HUES48 (cell line): Measurements from ENCODE around the gene NAP1L1.

Source experiments
- H3K27ac ChIP-seq: one replicate; pipeline ENCODE4 v1.7.0; 2013; ENCODE audit warnings: low read depth, low read length, inconsistent platforms
- H3K27me3 ChIP-seq: 2 replicates; pipeline ENCODE4 v1.6.1; 2013; ENCODE audit warnings: mild to moderate bottlenecking, low read length; ENCODE audit not compliant: control insufficient read depth, insufficient read depth
- H3K36me3 ChIP-seq: 2 replicates; pipeline ENCODE4 v1.6.1; 2013; ENCODE audit warnings: low read length; ENCODE audit not compliant: control insufficient read depth, insufficient read depth
- H3K4me1 ChIP-seq: 2 replicates; pipeline ENCODE4 v1.6.1; 2013; ENCODE audit warnings: mild to moderate bottlenecking, low read length; ENCODE audit not compliant: control insufficient read depth, insufficient read depth
- H3K4me3 ChIP-seq: 2 replicates; pipeline ENCODE4 v1.5.1; 2013; ENCODE audit warnings: mild to moderate bottlenecking, low read depth, low read length
- H3K9ac ChIP-seq: 2 replicates; pipeline ENCODE4 v1.6.1; 2013; ENCODE audit warnings: mild to moderate bottlenecking, low read depth, low read length, moderate library complexity
- H3K9me3 ChIP-seq: 2 replicates; pipeline ENCODE4 v1.6.1; 2013; ENCODE audit warnings: low read length; ENCODE audit not compliant: control insufficient read depth, insufficient read depth

Gene NAP1L1

GRCh38 chr12:76060111-76060510 lies 24.4 kb downstream of the NAP1L1 start:
- H3K4me3 ChIP-seq = no peak overlapping the region
- peaks cover 18% of the 10 kb centered on the region for H3K4me1 ChIP-seq
- H3K9me3 ChIP-seq = no peaks in the 10 kb centered on the region
- H3K27ac ChIP-seq = peak overlapping the region; percentile 14
- no peak overlapping the region for H3K9ac ChIP-seq
- no peaks in the 10 kb centered on the region for H3K27me3 ChIP-seq
- peaks cover 99% of the 10 kb centered on the region for H3K36me3 ChIP-seq

DNA sequence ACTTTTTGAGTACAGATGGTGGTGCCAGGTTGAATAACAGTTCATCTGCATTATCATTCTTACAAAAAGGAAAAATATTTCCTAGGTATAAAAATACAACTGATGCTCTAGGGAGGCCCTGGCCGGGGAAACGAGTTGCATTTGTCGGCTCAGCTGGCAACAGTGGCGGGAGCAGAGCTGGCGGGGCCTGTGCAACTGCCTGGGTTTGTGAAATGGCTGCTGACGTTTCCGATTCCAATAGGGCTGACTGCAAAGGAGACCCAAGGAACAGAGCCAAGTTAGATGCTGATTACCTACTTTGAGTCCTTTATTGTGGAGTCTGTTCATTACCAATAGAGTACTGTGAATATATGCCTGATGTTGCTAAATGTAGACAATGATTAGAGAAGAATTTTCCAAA lies 27.2 kb downstream of the NAP1L1 start:
- no peak overlapping the region for H3K4me3 ChIP-seq
- no peaks in the 10 kb centered on the region for H3K9me3 ChIP-seq
- H3K27ac ChIP-seq = peak overlapping the region; percentile 8
- no peaks in the 10 kb centered on the region for H3K27me3 ChIP-seq
- no peak overlapping the region for H3K9ac ChIP-seq
- H3K36me3 ChIP-seq = peaks cover 100% of the 10 kb centered on the region
- peaks cover 27% of the 10 kb centered on the region for H3K4me1 ChIP-seq

DNA sequence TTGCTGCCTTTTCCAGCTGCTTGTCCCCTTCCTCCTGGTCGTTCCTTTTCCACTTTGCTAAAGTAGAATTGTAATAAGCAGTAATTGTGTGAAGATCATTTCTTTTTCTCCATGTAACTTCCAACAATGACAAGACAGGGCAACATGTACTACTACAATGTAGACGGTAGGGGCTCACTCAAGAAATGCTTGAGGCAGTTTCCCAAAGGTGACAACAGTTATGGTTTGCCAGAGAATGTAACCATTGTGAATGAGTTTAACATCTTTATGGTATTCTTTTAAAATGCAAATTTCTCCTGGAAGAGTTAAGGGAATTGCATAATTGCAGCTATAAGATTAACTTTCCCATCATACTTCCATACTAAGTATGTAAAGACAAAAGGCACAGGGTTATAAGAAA lies 29.1 kb downstream of the NAP1L1 start:
- H3K4me3 ChIP-seq = peak overlapping the region; percentile 33; the same call in 1 of the 2 replicates
- H3K27me3 ChIP-seq = no peaks in the 10 kb centered on the region
- H3K36me3 ChIP-seq = peaks cover 100% of the 10 kb centered on the region
- H3K27ac ChIP-seq = peak overlapping the region; percentile 77
- H3K9ac ChIP-seq = no peak overlapping the region
- H3K9me3 ChIP-seq = no peaks in the 10 kb centered on the region
- peaks cover 27% of the 10 kb centered on the region for H3K4me1 ChIP-seq

DNA sequence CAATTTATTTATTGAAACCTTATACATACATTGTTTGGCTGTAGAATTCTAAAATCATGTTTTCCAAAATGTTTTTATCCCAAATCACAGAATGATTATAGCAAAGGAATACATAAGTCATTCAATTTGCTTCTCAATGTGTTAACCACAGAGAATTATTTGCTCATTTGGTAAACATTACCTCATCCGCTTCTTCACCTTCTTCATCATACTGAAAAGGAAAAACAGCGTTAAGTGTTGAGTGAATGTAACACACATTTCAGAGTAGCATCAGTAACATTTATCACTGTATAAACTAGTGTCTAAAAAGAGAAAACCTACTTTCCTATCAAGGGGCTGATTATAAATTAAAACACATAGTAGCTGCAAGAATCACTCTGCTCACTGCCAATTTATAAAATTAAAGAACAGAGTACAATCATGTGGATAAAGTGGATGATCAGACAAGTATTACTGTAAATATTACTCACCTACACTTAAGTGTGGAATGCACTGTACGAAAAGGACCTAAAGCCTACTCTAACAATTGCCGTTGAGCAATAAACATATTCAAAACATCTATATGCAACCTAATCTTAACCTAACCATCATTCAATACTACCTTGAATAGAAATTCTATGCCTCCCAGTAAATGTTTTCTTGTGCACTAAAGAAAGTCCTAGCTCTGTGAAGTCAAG lies 34.8 kb downstream of the NAP1L1 start:
- H3K9ac ChIP-seq = no peak overlapping the region
- no peaks in the 10 kb centered on the region for H3K9me3 ChIP-seq
- peaks cover 5% of the 10 kb centered on the region; the same call in 1 of the 2 replicates for H3K4me1 ChIP-seq
- H3K27ac ChIP-seq = no peak overlapping the region
- no peaks in the 10 kb centered on the region for H3K27me3 ChIP-seq
- peaks cover 100% of the 10 kb centered on the region for H3K36me3 ChIP-seq
- H3K4me3 ChIP-seq = no peak overlapping the region

GRCh38 chr12:76047742-76048141 lies 36.7 kb downstream of the NAP1L1 start:
- Histone ChIP-seq H3K27me3 (no peaks in the 10 kb centered on the region), H3K36me3 (peaks cover 93% of the 10 kb centered on the region), H3K27ac (no peak overlapping the region), H3K4me3 (no peak overlapping the region), H3K9me3 (no peaks in the 10 kb centered on the region), H3K4me1 (no peaks in the 10 kb centered on the region), H3K9ac (no peak overlapping the region)

DNA sequence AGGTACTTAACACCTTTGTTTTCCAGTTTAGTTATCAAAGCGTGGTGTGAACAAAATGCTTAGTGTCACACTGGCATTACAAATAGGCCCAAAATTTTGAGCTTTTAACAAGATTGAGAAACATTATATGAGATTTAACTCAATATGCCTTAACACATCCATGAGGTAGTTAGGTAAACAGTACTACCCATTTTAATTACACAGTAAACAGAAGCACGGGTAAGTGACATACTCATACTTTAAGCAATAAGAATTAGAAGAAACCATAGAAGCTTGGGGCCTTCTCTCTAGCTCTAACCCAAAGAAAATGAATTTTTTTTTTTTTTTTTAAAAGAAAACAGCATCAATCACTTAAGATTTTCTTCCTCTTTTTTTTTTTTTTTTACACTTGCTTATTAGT lies 37.4 kb downstream of the NAP1L1 start:
- H3K27me3 ChIP-seq = no peaks in the 10 kb centered on the region
- H3K4me1 ChIP-seq = no peaks in the 10 kb centered on the region
- H3K9ac ChIP-seq = no peak overlapping the region
- H3K36me3 ChIP-seq = peaks cover 86% of the 10 kb centered on the region
- H3K27ac ChIP-seq = no peak overlapping the region
- H3K9me3 ChIP-seq = no peaks in the 10 kb centered on the region
- no peak overlapping the region for H3K4me3 ChIP-seq

- Histone ChIP-seq H3K4me3 (no peak overlapping the region), H3K27ac (no peak overlapping the region), H3K9ac (no peak overlapping the region), H3K27me3 (no peaks in the 10 kb centered on the region), H3K4me1 (peaks cover 12% of the 10 kb centered on the region; the same call in 1 of the 2 replicates), H3K36me3 (peaks cover 49% of the 10 kb centered on the region), H3K9me3 (no peaks in the 10 kb centered on the region)
These were observed 41.1 kb downstream of the NAP1L1 start for GRCh38 chr12:76043377-76043776.

GRCh38 chr12:76042147-76042546 lies 42.3 kb downstream of the NAP1L1 start:
- H3K9ac ChIP-seq = no peak overlapping the region
- H3K27ac ChIP-seq = no peak overlapping the region
- H3K36me3 ChIP-seq = peaks cover 37% of the 10 kb centered on the region
- peaks cover 24% of the 10 kb centered on the region for H3K4me1 ChIP-seq
- no peak overlapping the region for H3K4me3 ChIP-seq
- H3K9me3 ChIP-seq = no peaks in the 10 kb centered on the region
- H3K27me3 ChIP-seq = no peaks in the 10 kb centered on the region

GRCh38 chr12:76041406-76041805 lies 43.1 kb downstream of the NAP1L1 start:
- Histone ChIP-seq H3K36me3 (peaks cover 29% of the 10 kb centered on the region), H3K4me1 (peaks cover 24% of the 10 kb centered on the region), H3K27ac (no peak overlapping the region), H3K9me3 (no peaks in the 10 kb centered on the region), H3K4me3 (no peak overlapping the region), H3K27me3 (no peaks in the 10 kb centered on the region), H3K9ac (no peak overlapping the region)

DNA sequence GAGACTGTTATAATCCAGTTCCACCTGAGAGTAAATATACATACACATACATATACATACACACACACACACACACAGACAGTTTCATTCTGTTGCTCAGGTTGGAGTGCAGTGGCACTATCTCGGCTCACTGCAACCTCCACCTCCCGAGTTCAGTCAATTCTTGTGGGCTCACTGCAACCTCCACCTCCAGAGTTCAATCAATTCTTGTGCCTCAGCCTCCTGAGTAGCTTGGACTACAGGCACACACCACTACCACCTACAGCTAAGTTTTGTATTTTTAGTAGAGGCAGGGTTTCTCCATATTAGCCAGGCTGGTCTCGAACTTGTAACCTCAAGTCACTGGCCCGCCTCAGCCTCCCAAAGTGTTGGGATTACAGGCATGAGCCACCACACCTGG lies 44.0 kb downstream of the NAP1L1 start:
- H3K9ac ChIP-seq = no peak overlapping the region
- H3K27ac ChIP-seq = no peak overlapping the region
- no peaks in the 10 kb centered on the region for H3K9me3 ChIP-seq
- no peaks in the 10 kb centered on the region for H3K27me3 ChIP-seq
- no peak overlapping the region for H3K4me3 ChIP-seq
- peaks cover 24% of the 10 kb centered on the region for H3K4me1 ChIP-seq
- H3K36me3 ChIP-seq = peaks cover 20% of the 10 kb centered on the region

- H3K27ac ChIP-seq = peak overlapping the region; percentile 52
- peaks cover 31% of the 10 kb centered on the region for H3K4me1 ChIP-seq
These were observed 46.3 kb downstream of the NAP1L1 start for GRCh38 chr12:76038176-76038575.

More at GRCh38 chr12:76038176-76038575, 46.3 kb downstream of the NAP1L1 start:
- no peak overlapping the region for H3K4me3 ChIP-seq
- H3K36me3 ChIP-seq = no peaks in the 10 kb centered on the region
- H3K9me3 ChIP-seq = no peaks in the 10 kb centered on the region
- H3K27me3 ChIP-seq = no peaks in the 10 kb centered on the region
- no peak overlapping the region for H3K9ac ChIP-seq
